SK-N-SH treated with all-trans-retinoic acid at 6 μM for 48 hours (cell line): ENCODE measurements around the gene ATXN7.

Experiments
- ATAC-seq: fragments of 200-7000 bp; cut with Tn5 transposase; 3 replicates; pipeline ENCODE4 v1.9.1; 2020; ENCODE audit warnings: mild to moderate bottlenecking, moderate library complexity
- ARNTL ChIP-seq: fragments of 450-650 bp; formaldehyde crosslinking; IDR thresholded peaks from 2 replicates; pipeline ENCODE4 v1.5.0; 2020; ENCODE audit warnings: low read depth, mild to moderate bottlenecking, moderate library complexity, borderline replicate concordance
- BACH2 ChIP-seq: fragments of 250-450 bp; sonication (Bioruptor Pico); IDR thresholded peaks from 2 replicates; pipeline ENCODE4 v1.9.0; 2021; ENCODE audit warnings: mild to moderate bottlenecking, borderline replicate concordance
- CSDC2 ChIP-seq: fragments of 250-450 bp; sonication (Bioruptor Pico); IDR thresholded peaks from 2 replicates; pipeline ENCODE4 v1.5.0; 2020; ENCODE audit warnings: mild to moderate bottlenecking, moderate library complexity
- ESRRG ChIP-seq: fragments of 250-450 bp; sonication (Bioruptor Pico); IDR thresholded peaks from 2 replicates; pipeline ENCODE4 v1.6.1; 2021; ENCODE audit warnings: mild to moderate bottlenecking
- GLIS3 ChIP-seq: fragments of 250-450 bp; sonication (Bioruptor Pico); IDR thresholded peaks from 2 replicates; pipeline ENCODE4 v1.5.0; 2020; ENCODE audit warnings: mild to moderate bottlenecking, moderate library complexity
- ISL1 ChIP-seq: fragments of 250-450 bp; sonication (Bioruptor Pico); IDR thresholded peaks from 2 replicates; pipeline ENCODE4 v2.1.2; 2022; ENCODE audit warnings: mild to moderate bottlenecking, moderate library complexity
- RARB ChIP-seq: fragments of 250-450 bp; sonication (Bioruptor Pico); IDR thresholded peaks from 2 replicates; pipeline ENCODE4 v1.8.0; 2021; ENCODE audit warnings: mild to moderate bottlenecking, moderate library complexity
- SNAI2 ChIP-seq: fragments of 250-450 bp; sonication (Bioruptor Pico); IDR thresholded peaks from 2 replicates; pipeline ENCODE4 v1.5.0; 2020; ENCODE audit warnings: mild to moderate bottlenecking, moderate library complexity
- TOX ChIP-seq: fragments of 250-450 bp; sonication (Bioruptor Pico); IDR thresholded peaks from 2 replicates; pipeline ENCODE4 v1.8.0; 2021; ENCODE audit warnings: mild to moderate bottlenecking, moderate library complexity, borderline replicate concordance
- ZFP3 ChIP-seq: fragments of 250-450 bp; sonication (Bioruptor Pico); IDR thresholded peaks from 2 replicates; pipeline ENCODE4 v1.5.0; 2020; ENCODE audit warnings: mild to moderate bottlenecking, moderate library complexity
- ZNF565 ChIP-seq: fragments of 450-650 bp; formaldehyde crosslinking; conservative IDR thresholded peaks from 2 replicates; pipeline ENCODE4 v1.5.0; 2020; ENCODE audit warnings: low read depth, mild to moderate bottlenecking, moderate library complexity
- ZNF70 ChIP-seq: fragments of 450-650 bp; formaldehyde crosslinking; IDR thresholded peaks from 2 replicates; pipeline ENCODE4 v1.5.0; 2020; ENCODE audit warnings: mild to moderate bottlenecking, moderate library complexity
- ZNF8 ChIP-seq: fragments of 450-650 bp; formaldehyde crosslinking; IDR thresholded peaks from 2 replicates; pipeline ENCODE4 v1.5.0; 2020; ENCODE audit warnings: mild to moderate bottlenecking, moderate library complexity
- TF ChIP-seq, protein P1 (sequence below): fragments of 250-450 bp; sonication (Bioruptor Pico); IDR thresholded peaks from 2 replicates; pipeline ENCODE4 v1.5.1; 2020; ENCODE audit warnings: low read depth, mild to moderate bottlenecking, moderate library complexity
- TF ChIP-seq, protein P2 (sequence below): fragments of 250-450 bp; sonication (Bioruptor Pico); IDR thresholded peaks from 2 replicates; pipeline ENCODE4 v1.5.1; 2021; ENCODE audit warnings: mild to moderate bottlenecking, moderate library complexity
- TF ChIP-seq, protein P3 (sequence below): fragments of 250-450 bp; sonication (Bioruptor Pico); IDR thresholded peaks from 2 replicates; pipeline ENCODE4 v1.5.0; 2020; ENCODE audit warnings: mild to moderate bottlenecking, moderate library complexity
- TF ChIP-seq, protein P4 (sequence below): fragments of 250-450 bp; sonication (Bioruptor Pico); IDR thresholded peaks from 2 replicates; pipeline ENCODE4 v1.8.0; 2021; ENCODE audit warnings: low read depth, mild to moderate bottlenecking, moderate library complexity, borderline replicate concordance
- TF ChIP-seq, protein P5 (sequence below): fragments of 250-450 bp; sonication (Bioruptor Pico); IDR thresholded peaks from 2 replicates; pipeline ENCODE4 v1.8.0; 2020; ENCODE audit warnings: mild to moderate bottlenecking, moderate library complexity, borderline replicate concordance

The ATXN7 gene

DNA sequence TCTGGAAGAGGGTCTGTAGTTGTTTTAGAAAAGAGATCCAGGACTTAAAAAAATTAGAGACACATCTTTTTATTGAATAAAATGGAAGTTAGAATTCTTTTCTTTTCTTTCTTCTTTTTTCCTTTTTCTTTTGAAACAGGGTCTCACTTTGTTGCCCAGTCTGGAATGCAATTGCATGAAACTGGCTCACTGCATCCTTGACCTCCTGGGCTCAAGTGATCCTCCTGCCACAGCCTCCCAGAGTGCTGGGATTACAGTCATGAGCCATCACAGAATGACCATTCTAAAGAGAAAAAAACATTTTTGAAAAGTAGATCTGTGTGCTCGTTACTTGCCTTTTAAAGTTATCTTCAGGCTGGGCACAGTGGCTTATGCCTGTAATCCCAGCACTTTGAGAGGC is 3.6 kb downstream of the ATXN7 start:
- no peak for ATAC-seq
- TF ChIP-seq, protein P1, sequence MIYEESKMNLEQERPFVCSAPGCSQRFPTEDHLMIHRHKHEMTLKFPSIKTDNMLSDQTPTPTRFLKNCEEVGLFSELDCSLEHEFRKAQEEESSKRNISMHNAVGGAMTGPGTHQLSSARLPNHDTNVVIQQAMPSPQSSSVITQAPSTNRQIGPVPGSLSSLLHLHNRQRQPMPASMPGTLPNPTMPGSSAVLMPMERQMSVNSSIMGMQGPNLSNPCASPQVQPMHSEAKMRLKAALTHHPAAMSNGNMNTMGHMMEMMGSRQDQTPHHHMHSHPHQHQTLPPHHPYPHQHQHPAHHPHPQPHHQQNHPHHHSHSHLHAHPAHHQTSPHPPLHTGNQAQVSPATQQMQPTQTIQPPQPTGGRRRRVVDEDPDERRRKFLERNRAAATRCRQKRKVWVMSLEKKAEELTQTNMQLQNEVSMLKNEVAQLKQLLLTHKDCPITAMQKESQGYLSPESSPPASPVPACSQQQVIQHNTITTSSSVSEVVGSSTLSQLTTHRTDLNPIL = no peak
- TF ChIP-seq ESRRG (CRISPR knock-in tag) (no peak), ZNF70 (no peak), ISL1 (CRISPR knock-in tag) (no peak), ZNF8 (CRISPR knock-in tag) (no peak), TOX (CRISPR knock-in tag) (no peak), GLIS3 (no peak), ZFP3 (CRISPR knock-in tag) (no peak), BACH2 (no peak), SNAI2 (CRISPR knock-in tag) (no peak), ARNTL (CRISPR knock-in tag) (no peak), RARB (CRISPR knock-in tag) (no peak), CSDC2 (CRISPR knock-in tag) (no peak), ZNF565 (no peak)
- TF ChIP-seq, protein P2, sequence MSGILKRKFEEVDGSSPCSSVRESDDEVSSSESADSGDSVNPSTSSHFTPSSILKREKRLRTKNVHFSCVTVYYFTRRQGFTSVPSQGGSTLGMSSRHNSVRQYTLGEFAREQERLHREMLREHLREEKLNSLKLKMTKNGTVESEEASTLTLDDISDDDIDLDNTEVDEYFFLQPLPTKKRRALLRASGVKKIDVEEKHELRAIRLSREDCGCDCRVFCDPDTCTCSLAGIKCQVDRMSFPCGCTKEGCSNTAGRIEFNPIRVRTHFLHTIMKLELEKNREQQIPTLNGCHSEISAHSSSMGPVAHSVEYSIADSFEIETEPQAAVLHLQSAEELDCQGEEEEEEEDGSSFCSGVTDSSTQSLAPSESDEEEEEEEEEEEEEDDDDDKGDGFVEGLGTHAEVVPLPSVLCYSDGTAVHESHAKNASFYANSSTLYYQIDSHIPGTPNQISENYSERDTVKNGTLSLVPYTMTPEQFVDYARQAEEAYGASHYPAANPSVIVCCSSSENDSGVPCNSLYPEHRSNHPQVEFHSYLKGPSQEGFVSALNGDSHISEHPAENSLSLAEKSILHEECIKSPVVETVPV (CRISPR knock-in tag) = no peak
- TF ChIP-seq, protein P3, sequence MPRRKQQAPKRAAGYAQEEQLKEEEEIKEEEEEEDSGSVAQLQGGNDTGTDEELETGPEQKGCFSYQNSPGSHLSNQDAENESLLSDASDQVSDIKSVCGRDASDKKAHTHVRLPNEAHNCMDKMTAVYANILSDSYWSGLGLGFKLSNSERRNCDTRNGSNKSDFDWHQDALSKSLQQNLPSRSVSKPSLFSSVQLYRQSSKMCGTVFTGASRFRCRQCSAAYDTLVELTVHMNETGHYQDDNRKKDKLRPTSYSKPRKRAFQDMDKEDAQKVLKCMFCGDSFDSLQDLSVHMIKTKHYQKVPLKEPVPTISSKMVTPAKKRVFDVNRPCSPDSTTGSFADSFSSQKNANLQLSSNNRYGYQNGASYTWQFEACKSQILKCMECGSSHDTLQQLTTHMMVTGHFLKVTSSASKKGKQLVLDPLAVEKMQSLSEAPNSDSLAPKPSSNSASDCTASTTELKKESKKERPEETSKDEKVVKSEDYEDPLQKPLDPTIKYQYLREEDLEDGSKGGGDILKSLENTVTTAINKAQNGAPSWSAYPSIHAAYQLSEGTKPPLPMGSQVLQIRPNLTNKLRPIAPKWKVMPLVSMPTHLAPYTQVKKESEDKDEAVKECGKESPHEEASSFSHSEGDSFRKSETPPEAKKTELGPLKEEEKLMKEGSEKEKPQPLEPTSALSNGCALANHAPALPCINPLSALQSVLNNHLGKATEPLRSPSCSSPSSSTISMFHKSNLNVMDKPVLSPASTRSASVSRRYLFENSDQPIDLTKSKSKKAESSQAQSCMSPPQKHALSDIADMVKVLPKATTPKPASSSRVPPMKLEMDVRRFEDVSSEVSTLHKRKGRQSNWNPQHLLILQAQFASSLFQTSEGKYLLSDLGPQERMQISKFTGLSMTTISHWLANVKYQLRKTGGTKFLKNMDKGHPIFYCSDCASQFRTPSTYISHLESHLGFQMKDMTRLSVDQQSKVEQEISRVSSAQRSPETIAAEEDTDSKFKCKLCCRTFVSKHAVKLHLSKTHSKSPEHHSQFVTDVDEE (CRISPR knock-in tag) = no peak
- TF ChIP-seq, protein P4, sequence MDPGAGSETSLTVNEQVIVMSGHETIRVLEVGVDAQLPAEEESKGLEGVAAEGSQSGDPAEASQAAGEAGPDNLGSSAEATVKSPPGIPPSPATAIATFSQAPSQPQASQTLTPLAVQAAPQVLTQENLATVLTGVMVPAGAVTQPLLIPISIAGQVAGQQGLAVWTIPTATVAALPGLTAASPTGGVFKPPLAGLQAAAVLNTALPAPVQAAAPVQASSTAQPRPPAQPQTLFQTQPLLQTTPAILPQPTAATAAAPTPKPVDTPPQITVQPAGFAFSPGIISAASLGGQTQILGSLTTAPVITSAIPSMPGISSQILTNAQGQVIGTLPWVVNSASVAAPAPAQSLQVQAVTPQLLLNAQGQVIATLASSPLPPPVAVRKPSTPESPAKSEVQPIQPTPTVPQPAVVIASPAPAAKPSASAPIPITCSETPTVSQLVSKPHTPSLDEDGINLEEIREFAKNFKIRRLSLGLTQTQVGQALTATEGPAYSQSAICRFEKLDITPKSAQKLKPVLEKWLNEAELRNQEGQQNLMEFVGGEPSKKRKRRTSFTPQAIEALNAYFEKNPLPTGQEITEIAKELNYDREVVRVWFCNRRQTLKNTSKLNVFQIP (CRISPR knock-in tag) = no peak
- TF ChIP-seq, protein P5, sequence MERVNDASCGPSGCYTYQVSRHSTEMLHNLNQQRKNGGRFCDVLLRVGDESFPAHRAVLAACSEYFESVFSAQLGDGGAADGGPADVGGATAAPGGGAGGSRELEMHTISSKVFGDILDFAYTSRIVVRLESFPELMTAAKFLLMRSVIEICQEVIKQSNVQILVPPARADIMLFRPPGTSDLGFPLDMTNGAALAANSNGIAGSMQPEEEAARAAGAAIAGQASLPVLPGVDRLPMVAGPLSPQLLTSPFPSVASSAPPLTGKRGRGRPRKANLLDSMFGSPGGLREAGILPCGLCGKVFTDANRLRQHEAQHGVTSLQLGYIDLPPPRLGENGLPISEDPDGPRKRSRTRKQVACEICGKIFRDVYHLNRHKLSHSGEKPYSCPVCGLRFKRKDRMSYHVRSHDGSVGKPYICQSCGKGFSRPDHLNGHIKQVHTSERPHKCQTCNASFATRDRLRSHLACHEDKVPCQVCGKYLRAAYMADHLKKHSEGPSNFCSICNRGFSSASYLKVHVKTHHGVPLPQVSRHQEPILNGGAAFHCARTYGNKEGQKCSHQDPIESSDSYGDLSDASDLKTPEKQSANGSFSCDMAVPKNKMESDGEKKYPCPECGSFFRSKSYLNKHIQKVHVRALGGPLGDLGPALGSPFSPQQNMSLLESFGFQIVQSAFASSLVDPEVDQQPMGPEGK (CRISPR knock-in tag) = no peak
- TF ChIP-seq, all 23 proteins: peak for 0

DNA sequence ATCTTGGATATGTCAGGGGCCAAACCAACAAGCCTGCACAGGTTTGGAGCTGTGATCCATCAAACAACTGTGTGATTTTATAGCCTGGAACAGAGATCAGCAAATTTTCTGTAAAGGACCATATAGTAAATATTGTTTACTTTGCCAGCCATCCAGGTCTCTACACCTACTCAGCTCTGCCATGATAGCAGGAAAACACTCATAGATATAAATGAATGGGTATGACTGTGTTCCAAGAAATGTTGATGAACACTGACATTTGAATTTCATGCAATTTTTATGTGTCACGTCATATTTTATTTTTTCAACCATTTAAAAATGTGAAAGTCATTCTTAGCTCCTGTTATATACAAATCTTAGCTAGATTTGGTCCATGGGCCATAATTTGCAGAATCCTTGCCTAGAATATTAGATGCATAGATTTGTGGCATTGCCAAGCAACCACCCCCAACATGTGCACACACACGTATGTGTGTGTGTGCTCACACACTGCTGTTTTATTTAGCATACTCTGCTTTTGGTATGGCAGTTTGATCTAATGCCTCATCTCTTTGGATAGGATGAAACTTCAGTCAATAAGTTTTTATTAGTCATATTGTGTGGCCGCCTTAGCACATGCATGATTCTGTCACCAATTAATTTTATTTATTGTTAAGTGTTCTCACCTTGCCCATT is 6.4 kb downstream of the ATXN7 start:
- TF ChIP-seq, protein P4 (CRISPR knock-in tag) = no peak
- TF ChIP-seq SNAI2 (CRISPR knock-in tag) = no peak
- TF ChIP-seq, protein P3 (CRISPR knock-in tag) = no peak
- no peak for TF ChIP-seq ZFP3 (CRISPR knock-in tag)
- TF ChIP-seq ZNF70 = no peak
- ATAC-seq = no peak
